Urothelium cell line (cell line): ENCODE measurements around the gene SERPINA6.
"Not testable (repeated sequence)": the region's sequence is repeated elsewhere in the genome, so short reads cannot be mapped to it uniquely, and the experiment has no call there.

Source experiments
- DNase-seq: peaks from one replicate; pipeline ENCODE4 v3.0.0; 2011; ENCODE audit warnings: low spot score, mixed read lengths
- FAIRE-seq: peaks from 2 replicates; lab custom pipeline; 2011; peaks lifted over from hg19 to GRCh38; lab: Jason Lieb, UNC

SERPINA6 gene

DNA sequence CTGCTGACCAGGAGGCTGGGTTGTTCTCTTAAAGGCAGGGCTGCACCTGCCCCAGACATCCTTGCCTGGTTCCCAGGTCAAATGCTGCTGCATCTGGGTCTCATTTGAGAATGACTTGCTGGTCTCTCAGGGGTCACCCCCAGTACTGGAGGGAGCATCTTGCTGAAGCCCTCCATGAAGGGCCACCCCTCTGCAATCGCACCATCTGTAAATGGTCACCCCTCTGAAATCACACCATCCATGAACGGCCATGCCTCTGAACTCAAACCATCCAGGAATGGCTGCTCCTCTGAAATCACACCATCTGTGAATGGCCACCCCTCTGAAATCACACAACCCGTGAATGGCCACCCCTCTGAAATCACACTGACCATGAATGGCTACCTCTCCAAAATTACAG, 7.3 kb upstream of the SERPINA6 start:
- FAIRE-seq (no peak), DNase-seq (no peak)

DNA sequence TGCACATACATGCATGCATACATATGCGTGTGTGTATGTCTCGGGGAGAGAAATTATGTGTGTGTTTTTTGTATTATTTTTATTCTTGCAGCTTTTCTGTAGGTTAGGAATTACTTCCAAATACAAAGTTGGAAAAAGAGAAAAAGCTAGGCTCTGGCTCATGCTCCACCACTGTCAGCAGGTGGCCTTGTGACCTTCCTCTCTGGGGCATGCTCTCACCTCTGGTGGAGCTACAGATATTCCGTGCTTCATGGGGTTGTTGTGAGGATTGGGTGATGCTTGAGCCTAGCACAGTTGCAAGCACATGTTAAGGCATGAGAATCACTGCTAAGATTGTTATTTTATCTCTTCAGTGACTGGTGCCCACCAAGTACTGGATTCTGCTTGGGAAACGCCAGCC, 6.7 kb upstream of the SERPINA6 start:
- FAIRE-seq = no peak
- no peak for DNase-seq

DNA sequence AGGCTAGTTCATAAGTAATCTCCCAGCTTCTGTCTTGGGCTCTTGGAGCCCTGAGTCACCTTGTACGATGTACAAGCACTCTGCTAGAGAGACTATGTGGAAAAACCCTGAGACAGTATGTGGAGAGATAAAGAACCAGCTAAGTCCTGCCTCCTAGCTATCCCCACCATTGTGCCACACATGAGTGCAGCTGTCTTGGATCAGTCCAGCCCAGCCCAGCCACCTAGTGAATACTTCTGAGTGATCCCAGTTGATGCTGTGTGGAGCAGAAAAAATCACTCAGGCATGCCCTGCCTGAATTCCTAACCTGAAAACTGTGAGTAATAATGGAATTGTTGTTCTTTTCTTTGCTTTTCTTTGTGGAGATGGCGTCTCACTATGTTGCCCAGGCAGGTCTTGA, 5.1 kb upstream of the SERPINA6 start:
- no peak for FAIRE-seq
- DNase-seq = no peak

DNA sequence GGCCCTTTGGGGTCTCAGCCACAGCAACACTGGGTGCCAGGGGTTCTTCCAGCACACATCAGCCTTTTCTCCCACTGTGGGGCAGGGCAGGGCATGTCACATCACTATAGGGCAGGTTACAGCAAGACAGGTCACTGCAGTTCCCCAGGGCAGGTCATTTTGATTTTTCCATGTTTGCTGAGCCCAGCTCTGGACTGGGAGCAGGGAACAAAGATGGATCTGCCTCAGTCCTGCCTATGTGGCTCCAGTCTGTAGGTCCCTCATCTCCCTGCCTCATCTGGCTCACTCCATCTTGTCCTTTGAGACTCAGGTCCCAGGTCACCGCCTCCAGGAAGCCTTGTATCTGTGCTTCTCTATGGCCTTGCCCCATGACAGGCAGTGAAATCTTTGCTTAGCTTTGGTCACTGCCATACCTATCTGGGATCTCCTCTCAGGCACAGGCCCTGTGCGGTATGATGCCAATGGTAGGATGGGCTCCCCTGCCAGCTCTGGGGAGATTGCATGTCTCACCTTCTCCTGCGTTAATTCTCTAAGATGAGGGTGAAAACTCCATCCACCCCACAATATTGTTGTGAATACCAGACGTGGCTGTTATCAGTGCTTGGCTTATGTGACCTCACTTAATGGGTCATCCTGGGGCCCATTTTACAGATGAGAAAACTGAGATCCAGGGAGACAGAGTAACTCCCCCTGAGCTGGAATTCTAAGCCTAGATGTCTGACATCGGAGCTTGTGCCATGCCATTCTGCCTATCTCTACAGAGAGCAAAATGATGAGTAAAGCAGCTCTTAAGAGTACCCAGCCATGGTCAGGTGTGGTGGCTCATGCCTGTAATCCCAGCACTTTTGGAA, 1.5 kb downstream of the SERPINA6 start:
- DNase-seq = no peak
- FAIRE-seq = no peak

DNA sequence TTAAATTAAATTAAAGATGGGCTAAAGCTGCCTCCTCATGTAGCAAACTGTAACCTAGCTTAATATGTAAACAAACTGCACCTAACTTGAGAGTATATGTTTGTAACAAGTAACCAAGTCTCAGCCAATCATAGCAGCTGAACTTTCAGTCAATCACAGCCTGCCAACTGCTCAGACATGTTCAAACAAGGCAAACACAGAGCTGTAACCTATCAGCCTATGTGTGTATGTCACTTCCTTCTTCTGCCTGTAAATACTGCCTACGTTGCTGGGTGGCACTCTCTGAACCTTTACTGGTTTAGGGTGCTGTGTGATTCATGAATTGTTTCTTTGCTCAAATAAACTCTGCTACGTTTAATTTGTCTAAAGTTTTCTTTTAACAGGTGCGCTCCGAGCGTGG, 2.9 kb downstream of the SERPINA6 start:
- FAIRE-seq = no peak
- DNase-seq = no peak

DNA sequence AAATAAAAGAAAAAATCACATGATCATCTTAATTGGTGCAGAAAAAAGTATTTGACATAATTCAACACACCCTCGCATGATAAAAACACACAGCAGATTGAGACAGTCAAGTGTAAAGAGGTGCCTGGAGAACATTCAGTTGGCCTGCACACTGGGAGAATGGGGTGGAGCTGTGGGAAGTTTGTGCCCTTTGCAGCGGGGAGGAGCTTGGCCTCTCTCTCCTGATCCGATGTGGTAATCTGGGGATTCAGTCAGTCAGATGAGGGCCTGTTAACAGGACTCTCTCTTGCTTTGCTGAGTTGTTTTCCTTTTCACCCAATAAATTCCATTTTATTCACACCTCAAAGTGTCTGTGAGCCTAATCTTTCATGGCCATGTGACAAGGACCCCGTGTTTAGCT, 5.9 kb downstream of the SERPINA6 start:
- DNase-seq = no peak
- FAIRE-seq = no peak

DNA sequence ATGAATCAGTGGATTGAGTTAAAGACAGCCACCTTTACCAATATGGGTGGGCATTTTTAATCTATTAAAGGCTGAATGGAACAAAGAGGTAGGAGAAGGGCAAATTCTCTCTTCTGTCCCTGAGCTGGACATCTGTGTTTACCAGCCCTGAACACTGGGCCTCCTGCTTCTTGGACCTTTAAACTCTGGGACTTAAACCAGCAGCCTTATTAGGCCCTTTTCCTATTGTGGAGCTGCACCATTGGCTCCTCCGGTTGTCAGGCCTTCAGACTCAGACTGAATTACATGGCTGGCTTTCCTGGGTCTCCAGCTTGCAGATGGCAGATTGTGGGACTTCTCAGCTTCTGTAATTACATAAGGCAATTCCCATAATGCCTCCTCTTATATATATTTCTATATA, 6.4 kb downstream of the SERPINA6 start:
- DNase-seq = no peak
- no peak for FAIRE-seq

DNA sequence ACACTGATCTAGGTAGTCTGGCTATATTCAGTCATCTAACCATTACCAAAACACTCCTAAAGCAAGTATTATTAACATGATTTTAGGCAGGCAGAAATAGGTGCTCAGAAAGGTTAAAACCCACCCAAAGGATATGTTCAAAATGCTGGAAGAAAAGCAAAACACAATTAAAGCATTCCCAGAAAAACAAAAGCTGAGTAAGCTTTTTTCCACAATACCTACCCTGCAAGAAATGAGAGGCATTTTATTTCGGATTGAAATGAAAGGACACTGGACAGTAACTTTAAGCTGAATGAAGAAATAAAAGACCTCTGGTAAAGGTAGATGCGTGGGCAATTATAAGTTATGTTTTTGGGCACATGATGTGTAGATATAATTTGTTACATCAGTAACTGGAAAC, 8.2 kb downstream of the SERPINA6 start:
- no peak for FAIRE-seq
- DNase-seq = no peak

DNA sequence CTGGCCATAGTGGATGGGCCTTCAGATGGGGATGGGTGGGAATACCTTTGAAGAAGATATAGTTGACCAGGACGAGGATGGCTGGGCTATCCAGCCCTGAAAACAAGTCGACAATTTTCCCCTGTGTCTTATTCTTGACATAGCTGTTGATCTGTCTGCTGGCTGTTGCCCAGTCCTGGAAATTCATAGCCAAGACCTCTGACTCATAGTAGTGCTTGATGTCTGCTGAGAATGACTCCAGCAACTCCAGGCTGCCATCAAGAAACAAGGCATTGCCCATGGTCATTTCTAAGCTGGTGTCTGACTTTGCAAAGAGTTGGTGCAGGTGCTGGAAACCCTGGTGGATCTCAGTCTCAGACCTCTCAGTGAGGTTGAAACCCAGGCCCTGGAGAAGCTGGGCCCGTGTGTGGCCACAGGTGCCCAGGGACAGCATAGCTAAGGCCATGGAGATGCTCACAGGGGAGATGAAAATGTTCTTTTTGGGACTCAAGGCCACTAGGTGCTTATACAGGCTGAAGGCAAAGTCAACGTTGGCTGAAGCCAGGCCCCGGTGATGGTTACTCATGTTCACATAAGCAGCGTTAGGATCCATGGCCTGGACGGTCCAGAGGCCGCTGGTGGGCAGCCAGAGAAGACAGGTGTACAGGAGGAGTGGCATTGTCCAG, 9.0 kb downstream of the SERPINA6 start:
- no peak for FAIRE-seq
- no peak for DNase-seq

DNA sequence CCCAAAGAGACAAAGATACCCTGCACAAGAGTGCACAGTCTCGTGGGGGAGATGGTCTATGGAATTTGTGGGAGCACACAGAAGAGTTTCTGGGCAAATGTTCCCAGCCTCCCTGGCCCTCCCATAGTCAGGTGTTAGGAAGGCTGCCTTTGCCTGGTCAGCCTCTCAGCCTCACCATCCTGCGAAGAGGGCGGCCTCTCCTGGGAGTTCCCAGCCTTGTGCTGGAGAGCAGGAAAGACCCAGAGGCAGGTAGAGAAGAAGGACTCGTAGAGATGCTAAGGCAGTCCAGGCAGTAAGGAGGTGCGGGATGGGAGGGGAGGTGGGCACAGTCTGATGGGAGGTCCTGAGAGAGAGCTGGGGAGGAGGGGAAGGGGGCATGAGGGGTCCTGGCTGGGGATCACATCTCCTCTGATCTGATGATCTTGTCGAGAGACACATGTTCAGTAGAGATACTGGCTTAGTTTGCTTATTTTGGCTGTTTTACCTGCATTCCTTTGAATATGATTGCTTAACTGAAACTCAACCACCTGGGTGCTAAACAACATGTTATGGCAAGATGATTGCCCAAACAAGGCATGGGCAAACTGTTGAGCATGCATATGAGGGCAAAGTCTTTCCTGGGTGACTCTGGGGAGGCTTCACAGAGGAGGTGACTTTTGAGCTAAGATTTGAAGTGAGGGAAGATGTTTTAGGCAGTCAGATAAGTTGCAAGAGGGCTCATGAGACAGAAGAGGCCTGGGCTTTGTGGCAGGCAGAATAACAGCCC, 10.5 kb downstream of the SERPINA6 start:
- no peak for DNase-seq

DNA sequence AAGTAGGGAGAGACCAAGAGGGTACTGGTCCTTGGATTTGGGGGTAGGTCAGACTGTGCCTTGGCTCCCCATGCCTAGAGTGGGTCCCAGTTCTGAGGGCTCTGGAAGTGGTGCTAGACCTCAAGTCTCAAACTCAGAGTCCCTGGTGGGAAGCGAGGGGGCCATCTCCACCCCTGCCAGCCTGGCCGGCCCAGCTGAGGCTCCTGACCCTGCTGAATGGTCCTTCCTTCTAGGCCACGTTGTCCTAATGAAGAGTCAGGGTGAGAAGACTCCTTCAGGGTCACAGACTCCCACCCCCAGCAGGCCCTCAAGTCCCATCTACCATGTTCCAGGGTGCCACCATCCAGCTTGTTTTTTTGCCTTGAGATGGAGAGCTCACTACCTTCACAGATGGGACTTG, 12.9 kb downstream of the SERPINA6 start:
- FAIRE-seq (no peak), DNase-seq (no peak)

More for the DNA sequence above, 10.5 kb downstream of the SERPINA6 start:
- FAIRE-seq = no peak

DNA sequence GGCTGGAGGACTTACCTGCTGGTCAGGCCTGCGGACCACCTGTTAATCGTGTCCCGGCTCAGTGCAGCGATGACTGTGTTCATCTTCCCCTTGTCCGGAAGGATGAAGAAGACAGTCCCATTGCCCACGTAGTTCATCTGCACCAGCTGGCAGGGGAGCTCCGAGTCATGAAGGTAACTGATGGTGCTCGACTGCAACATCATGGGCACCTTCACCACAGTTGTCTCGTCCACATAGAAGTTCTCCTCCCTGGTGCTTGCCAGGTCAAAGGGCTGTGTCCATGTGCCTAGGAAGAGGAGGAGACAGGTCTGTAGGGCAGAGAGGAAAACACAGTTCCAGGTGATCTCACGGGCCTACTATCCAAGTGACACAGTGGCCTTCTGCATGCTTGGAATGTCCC, 13.4 kb downstream of the SERPINA6 start:
- no peak for FAIRE-seq
- DNase-seq = no peak

DNA sequence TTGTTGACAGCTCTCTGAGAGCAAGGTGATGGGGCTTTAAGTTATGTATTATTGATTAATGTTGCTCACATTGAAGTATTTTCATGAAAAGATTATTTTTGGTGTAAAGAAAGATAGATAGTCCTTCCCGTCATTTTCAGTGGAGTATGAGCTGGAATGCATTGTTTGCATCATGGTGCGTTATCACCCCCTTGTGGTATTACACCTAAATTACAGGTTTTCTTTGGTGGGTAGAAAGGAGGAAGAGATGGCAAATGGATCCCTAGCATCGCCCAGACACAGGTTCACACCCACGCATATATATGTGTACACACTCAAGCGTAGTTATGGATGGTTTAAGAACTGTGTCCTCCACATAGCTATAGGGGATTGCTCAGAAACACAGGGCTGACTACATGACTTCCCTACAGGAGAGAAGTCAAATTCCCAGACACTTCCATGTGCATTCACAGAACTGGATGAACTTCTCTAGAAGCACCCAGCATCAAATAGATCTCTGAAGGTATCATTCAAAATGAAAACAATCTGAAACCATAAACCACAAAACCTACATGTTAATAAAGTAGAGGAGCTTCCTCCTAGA, 15.6 kb downstream of the SERPINA6 start:
- no peak for DNase-seq
- FAIRE-seq = no peak

DNA sequence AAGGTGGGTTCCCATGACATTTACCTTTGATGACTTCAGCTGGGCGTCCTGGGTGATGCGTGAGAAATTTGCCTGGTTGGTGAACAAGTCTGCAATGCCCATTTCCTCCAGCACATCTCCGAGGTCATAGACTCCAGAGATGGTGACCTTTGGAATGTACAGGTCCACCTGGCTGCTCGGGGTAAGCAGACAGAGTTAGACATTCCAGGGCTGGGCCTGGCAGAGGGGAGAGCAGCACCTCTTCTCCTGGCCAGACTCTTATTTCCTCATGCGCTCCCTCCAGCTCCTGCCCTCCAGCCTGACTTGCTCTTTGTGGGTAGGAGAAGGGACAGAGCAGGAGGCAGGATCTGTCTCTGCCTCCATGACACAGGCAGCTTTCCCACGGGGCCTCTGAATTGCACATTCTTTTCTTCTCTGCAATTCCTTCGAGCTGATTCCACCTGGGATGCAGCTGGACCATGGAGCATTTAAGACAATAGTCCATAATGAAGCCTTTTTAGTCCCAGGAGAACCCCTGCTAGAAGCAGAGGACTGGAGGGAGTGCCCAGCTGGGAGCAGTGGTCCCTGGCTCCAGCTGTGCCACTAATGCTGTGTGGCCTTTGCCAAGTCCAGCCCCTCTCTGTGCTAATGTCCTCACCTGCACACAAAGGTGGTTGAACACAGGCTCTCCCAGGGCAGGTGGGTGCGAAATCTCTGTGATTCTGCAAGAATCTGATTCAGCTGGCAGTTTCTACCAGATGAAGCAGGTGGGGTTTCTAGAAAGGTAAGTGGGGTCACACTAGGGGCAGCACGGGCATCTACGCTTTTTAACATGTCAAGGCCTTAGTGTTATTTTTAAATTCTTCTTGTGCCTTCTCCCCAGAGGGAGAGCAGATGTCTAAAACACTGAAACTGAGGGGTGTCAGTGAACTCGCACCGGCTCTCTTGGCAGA, 16.8 kb downstream of the SERPINA6 start:
- FAIRE-seq = no peak
- no peak for DNase-seq

DNA sequence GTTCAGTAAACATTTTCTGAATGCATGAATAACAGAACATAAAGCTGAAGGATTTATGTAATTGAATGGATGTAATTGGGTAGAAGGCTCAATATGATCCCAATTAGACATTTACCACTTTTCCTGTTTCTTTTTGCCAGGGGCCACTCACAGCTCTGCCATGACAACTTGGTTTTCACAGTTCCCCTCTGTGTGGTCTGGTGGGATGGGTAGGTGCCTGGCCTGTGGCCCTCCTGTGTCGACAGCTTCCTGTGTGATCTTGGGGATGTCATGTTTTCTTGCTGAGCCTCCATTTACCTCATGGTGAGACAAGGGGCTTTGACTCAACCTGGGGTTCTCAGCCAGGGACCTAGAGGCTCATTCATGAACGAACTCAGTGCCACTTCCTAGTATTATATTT, 17.5 kb downstream of the SERPINA6 start:
- DNase-seq (no peak), FAIRE-seq (no peak)

DNA sequence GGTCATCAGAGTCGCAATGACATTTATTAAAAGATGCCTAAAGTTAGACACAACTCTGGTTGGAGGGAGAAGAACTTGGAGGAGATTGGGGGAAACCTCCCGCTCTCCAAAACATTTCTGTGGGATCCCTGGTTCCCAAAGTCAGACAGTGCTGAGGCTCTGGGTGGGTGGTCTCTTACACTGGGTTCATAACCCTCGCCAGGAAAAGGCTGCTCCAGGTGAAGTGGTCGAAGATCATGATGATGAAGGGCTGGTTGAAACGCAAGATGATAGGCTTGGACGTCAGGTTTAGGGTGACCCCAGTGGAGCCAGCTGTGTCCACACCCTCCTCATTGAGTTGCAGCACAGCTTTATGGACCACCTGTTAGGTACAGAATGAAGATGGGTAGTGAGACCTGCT, 18.9 kb downstream of the SERPINA6 start:
- FAIRE-seq (no peak), DNase-seq (no peak)

DNA sequence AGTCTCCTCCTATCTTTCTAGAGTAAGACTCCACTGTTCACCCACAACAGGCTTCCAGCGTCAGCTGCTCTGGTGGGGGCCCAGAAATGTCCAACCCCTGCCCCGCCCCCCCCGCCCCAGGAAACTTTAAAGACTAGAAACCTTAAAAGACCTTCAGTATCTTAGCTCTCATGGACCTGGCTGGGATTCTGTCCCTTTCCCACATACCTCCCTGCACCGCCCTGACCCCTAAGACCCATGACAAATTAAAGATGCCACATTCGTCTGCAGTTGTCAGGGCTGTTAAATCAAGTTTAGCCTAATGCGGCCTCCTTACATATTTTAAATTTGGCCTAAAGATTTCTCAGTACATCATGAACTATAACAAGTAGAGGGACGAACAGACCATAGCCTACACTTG, 20.0 kb downstream of the SERPINA6 start:
- no peak for DNase-seq
- no peak for FAIRE-seq

DNA sequence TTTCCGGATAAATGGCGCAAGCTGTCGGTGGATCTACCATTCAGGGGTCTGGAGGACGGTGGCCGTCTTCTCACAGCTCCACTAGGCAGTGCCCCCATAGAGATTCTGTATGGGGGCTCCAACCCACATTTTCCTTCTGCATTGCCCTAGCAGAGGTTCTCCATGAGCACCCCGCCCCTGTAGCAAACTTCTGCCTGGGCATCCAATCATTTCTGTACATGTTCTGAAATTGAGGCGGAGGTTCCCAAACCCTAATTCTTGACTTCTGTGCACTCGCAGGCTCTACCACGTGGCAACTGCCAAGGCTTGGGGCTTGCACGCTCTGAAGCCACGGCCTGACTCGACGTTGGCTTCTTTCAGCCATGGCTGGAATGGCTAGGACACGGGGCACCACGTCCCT, 25.0 kb downstream of the SERPINA6 start:
- no peak for FAIRE-seq

DNA sequence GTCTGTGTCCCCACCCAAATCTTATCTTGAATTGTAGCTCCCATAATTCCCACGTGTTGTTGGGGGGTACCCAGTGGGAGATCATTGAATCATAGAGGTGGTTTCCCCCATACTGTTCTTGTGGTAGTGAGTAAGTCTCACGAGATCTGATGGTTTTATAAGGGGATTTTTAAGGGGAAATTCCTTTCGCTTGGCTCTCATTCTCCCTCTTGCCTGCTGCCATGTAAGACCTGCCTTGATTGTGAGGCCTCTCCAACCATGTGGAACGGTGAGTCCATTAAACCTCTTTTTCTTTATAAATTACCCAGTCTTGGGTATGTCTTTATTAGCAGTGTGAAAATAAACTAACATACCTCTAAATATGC, 27.0 kb downstream of the SERPINA6 start:
- not testable (repeated sequence) for DNase-seq, FAIRE-seq

More for the DNA sequence above, 25.0 kb downstream of the SERPINA6 start:
- no peak for DNase-seq
